K562 (cell line): Measurements from ENCODE around the gene NPAP1. TPM values are rescaled to one million over a fixed set of nuclear protein-coding genes. Genes with fewer than 3 reads are reported as not detected.
"Not testable (repeated sequence)": the region's sequence is repeated elsewhere in the genome, so short reads cannot be mapped to it uniquely, and the experiment has no call there.

Source experiments
- ATAC-seq: fragments of 200-7000 bp; cut with Tn5 transposase; 3 replicates; pipeline ENCODE4 v1.9.1; 2020; ENCODE audit warnings: moderate library complexity
- BruUV-seq: library from RNA; stranded (reverse); fragments of 400-500 nt; replicated peaks from 2 replicates; lab custom pipeline; 2021; lab: Mats Ljungman, UMichigan
- CTCF ChIA-PET: fragments of 300-600 bp; formaldehyde crosslinking; extraction: SDS; loops from one replicate; lab custom pipeline; 2021; ENCODE audit warnings: low intra/inter-chr PET ratio; lab: Yijun Ruan, JAX
- POLR2A ChIA-PET: fragments of 300-600, 350-650 bp; sonication (Branson Sonifier 250); formaldehyde crosslinking; extraction: SDS; loops from one replicate; lab custom pipeline; 2021; ENCODE audit warnings: antibody characterized with exemption, inconsistent platforms; lab: Yijun Ruan, JAX
- DNase-seq, 4 experiments: peaks; one replicate each; pipeline versions ENCODE4 v3.0.0 to v3.0.0-alpha.2; 2011 to 2018; ENCODE audit warnings: low spot score in 3 of 4, mixed read lengths in 3 of 4; ENCODE audit errors: extremely low read depth in 1 of 4
- FAIRE-seq: peaks from 2 replicates; lab custom pipeline; 2011; peaks lifted over from hg19 to GRCh38; lab: Jason Lieb, UNC
- H2AFZ ChIP-seq: 2 replicates; pipeline ENCODE4 v1.6.0; 2011; ENCODE audit warnings: low read depth, low read length, control low read depth, inconsistent platforms
- H3K27ac ChIP-seq: fragments of 200-600 bp; 3 replicates; pipeline ENCODE4 v1.8.0; 2011; ENCODE audit warnings: low read depth, mild to moderate bottlenecking, control low read depth, inconsistent platforms, low read length, moderate library complexity, mixed read lengths; ENCODE audit errors: extremely low read depth
- H3K27me3 ChIP-seq, 2 experiments: fragments of 300-600 bp in 1 of 2; 2 replicates in 1 of 2; 3 replicates in 1 of 2; pipeline versions ENCODE4 v1.6.0 to v1.8.0; 2011; ENCODE audit warnings: inconsistent platforms in 2 of 2, low read length in 2 of 2, mild to moderate bottlenecking in 1 of 2, mixed read lengths in 1 of 2, moderate library complexity in 1 of 2; ENCODE audit not compliant: control insufficient read depth in 2 of 2, insufficient read depth in 2 of 2
- H3K36me3 ChIP-seq: fragments of 300-600 bp; 3 replicates; pipeline ENCODE4 v1.8.0; 2011; ENCODE audit warnings: mild to moderate bottlenecking, low read length, inconsistent platforms; ENCODE audit not compliant: control insufficient read depth, insufficient read depth
- H3K4me1 ChIP-seq, 2 experiments: fragments of 200-600 bp in 1 of 2; replicated peaks in 1 of 2; 2 replicates in 1 of 2; 3 replicates in 1 of 2; pipeline versions ENCODE4 v1.5.1 to v1.8.0; 2011; ENCODE audit warnings: inconsistent platforms in 2 of 2, low read length in 2 of 2, mild to moderate bottlenecking in 1 of 2, mixed read lengths in 1 of 2, moderate library complexity in 1 of 2; ENCODE audit not compliant: control insufficient read depth in 2 of 2, insufficient read depth in 2 of 2
- H3K4me2 ChIP-seq: 2 replicates; pipeline ENCODE4 v1.6.1; 2011; ENCODE audit warnings: low read length, control low read depth, inconsistent platforms, mixed read lengths; ENCODE audit not compliant: insufficient read depth
- H3K4me3 ChIP-seq: fragments of 200-600 bp; sonication (generic), shearing (Covaris generic); 2 replicates; pipeline ENCODE4 v1.5.1; 2016; ENCODE audit warnings: control low read depth, inconsistent platforms
- H3K79me2 ChIP-seq: fragments of 200-600 bp; 3 replicates; pipeline ENCODE4 v1.8.0; 2011; ENCODE audit warnings: low read length, inconsistent platforms; ENCODE audit not compliant: control insufficient read depth, insufficient read depth
- H3K9ac ChIP-seq, 2 experiments: 2 replicates each; pipeline versions ENCODE4 v1.6.0 to v1.6.1; 2011; ENCODE audit warnings: low read depth in 2 of 2, low read length in 2 of 2, control low read depth in 1 of 2, inconsistent platforms in 1 of 2, mild to moderate bottlenecking in 1 of 2, mixed read lengths in 1 of 2; ENCODE audit not compliant: insufficient read depth in 1 of 2
- H3K9me1 ChIP-seq: one replicate; pipeline ENCODE4 v1.6.0; 2011; ENCODE audit warnings: inconsistent platforms, mild to moderate bottlenecking, low read length, moderate library complexity; ENCODE audit not compliant: control insufficient read depth, insufficient read depth
- H3K9me3 ChIP-seq: replicated peaks from 2 replicates; pipeline ENCODE4 v1.5.1; 2011; ENCODE audit warnings: low read depth, low read length, inconsistent platforms; ENCODE audit not compliant: control insufficient read depth, insufficient read depth
- H4K20me1 ChIP-seq: replicated peaks from 2 replicates; pipeline ENCODE4 v1.6.1; 2011; ENCODE audit warnings: low read length, inconsistent platforms, mixed read lengths; ENCODE audit not compliant: control insufficient read depth, insufficient read depth
- CCNT2 ChIP-seq: IDR thresholded peaks from 2 replicates; pipeline ENCODE4 v1.6.1; 2011; ENCODE audit warnings: borderline replicate concordance, low read depth, mild to moderate bottlenecking, moderate library complexity, mixed read lengths, low read length; ENCODE audit not compliant: insufficient read length; ENCODE audit errors: extremely low read depth
- DIDO1 ChIP-seq: fragments of 450-650 bp; IDR thresholded peaks from 2 replicates; pipeline ENCODE4 v1.6.1; 2016; ENCODE audit warnings: low read depth, missing biosample characterization, missing genetic modification characterization
- MCM5 ChIP-seq: fragments of 450-650 bp; IDR thresholded peaks from 2 replicates; pipeline ENCODE4 v1.6.1; 2016; ENCODE audit warnings: low read depth
- MEF2A ChIP-seq: IDR thresholded peaks from 2 replicates; pipeline ENCODE4 v1.6.1; 2011; ENCODE audit warnings: low read depth, mild to moderate bottlenecking, low read length, moderate library complexity; ENCODE audit not compliant: control insufficient read depth
- POLR2AphosphoS5 ChIP-seq: IDR thresholded peaks from 2 replicates; pipeline ENCODE4 v1.6.1; 2011; ENCODE audit warnings: mild to moderate bottlenecking, low read depth, low read length, moderate library complexity; ENCODE audit not compliant: control insufficient read depth, insufficient read depth
- POLR3A ChIP-seq: IDR thresholded peaks from 2 replicates; pipeline ENCODE4 v1.6.1; 2011; ENCODE audit warnings: borderline replicate concordance, mild to moderate bottlenecking, moderate library complexity; ENCODE audit not compliant: insufficient read length, insufficient read depth; ENCODE audit errors: extremely low read depth
- POU5F1 ChIP-seq: fragments of 150-350 bp; IDR thresholded peaks from 2 replicates; pipeline ENCODE4 v1.6.1; 2014; ENCODE audit warnings: borderline replicate concordance, low read length, low read depth, mild to moderate bottlenecking; ENCODE audit not compliant: partially characterized antibody
- RFX5 ChIP-seq: IDR thresholded peaks from 2 replicates; pipeline ENCODE4 v1.6.1; 2011; ENCODE audit warnings: low read depth, mild to moderate bottlenecking, improper control_type of control experiment, low read length
- SMARCA5 ChIP-seq: fragments of 450-650 bp; IDR thresholded peaks from 2 replicates; pipeline ENCODE4 v1.6.1; 2016
- TBL1XR1 ChIP-seq, 2 experiments: IDR thresholded peaks; 2 replicates each; pipeline ENCODE4 v1.6.1; 2012; ENCODE audit warnings: improper control_type of control experiment in 2 of 2, low read length in 2 of 2, mild to moderate bottlenecking in 1 of 2
- U2AF2 ChIP-seq: fragments of 200-400 bp; formaldehyde crosslinking; optimal IDR thresholded peaks from 2 replicates; pipeline ENCODE3; 2017; ENCODE audit warnings: low read depth, mild to moderate bottlenecking, low read length
- ZNF785 ChIP-seq: fragments of 250-450 bp; sonication (Bioruptor Pico); IDR thresholded peaks from 2 replicates; pipeline ENCODE4 v1.4.0; 2020; ENCODE audit warnings: mild to moderate bottlenecking
- WGBS: fragments of 100-300 bp; shearing (Covaris generic); methylation state at CpG from one replicate; pipeline ENCODE4 v1.1.6; 2016; ENCODE audit warnings: low coverage, mixed read lengths; ENCODE audit not compliant: insufficient coverage; ENCODE audit errors: missing lambda C conversion rate; 5-methylcytosine and 5-hydroxymethylcytosine counted together
- in situ Hi-C: fragments of 300-500 bp; cut with MboI; formaldehyde crosslinking; loops from 4 replicates; pipeline ENCODE4 v1.15.0; 2018; ENCODE audit warnings: inconsistent platforms, mixed read lengths
- intact Hi-C: fragments of 100-400 bp; cut with micrococcal nuclease; formaldehyde crosslinking; loops from 2 replicates; pipeline ENCODE4 v1.14.2; 2022
- polyA plus RNA-seq, 8 experiments: library from polyadenylated mRNA; depleted of rRNA in 4 of 8; stranded (reverse) in 5 of 8; unstranded in 3 of 8; fragments of >200 nt; fragmentation: Nextera tagmentation in 2 of 8; fragmentation: Illumina TruSeq in 1 of 8; extraction: Ambion mirVana in 2 of 8; extraction: Trizol in 1 of 8; gene quantifications; 2 replicates each; pipeline versions ENCODE4 v1.2.1 to v1.2.3, GENCODE V29; 2011 to 2014; ENCODE audit warnings: inconsistent platforms in 1 of 8, missing spikeins in 1 of 8
- total RNA-seq, 7 experiments: library from RNA; depleted of rRNA in 6 of 7; stranded (reverse); fragments of >200 nt in 6 of 7; fragmentation: Illumina TruSeq in 2 of 7; extraction: Trizol in 2 of 7; gene quantifications; 2 replicates each; pipeline versions ENCODE4 v1.2.1 to v1.2.3, GENCODE V29; 2011 to 2021; ENCODE audit warnings: low replicate concordance in 1 of 7
- TF ChIP-seq, protein P1 (sequence below): fragments of 450-650 bp; IDR thresholded peaks from 2 replicates; pipeline ENCODE4 v1.6.1; 2016; ENCODE audit warnings: mild to moderate bottlenecking
- TF ChIP-seq, protein P2 (sequence below): fragments of 250-450 bp; sonication (Bioruptor Pico); IDR thresholded peaks from 2 replicates; pipeline ENCODE4 v1.5.1; 2021; ENCODE audit warnings: mild to moderate bottlenecking

Gene NPAP1
- total and polyA plus RNA-seq, 9 of the 15 experiments (the other 6 are each of a cell fraction or from before 2014, with no cell fraction given) = 0.03 TPM; not detected in 8

DNA sequence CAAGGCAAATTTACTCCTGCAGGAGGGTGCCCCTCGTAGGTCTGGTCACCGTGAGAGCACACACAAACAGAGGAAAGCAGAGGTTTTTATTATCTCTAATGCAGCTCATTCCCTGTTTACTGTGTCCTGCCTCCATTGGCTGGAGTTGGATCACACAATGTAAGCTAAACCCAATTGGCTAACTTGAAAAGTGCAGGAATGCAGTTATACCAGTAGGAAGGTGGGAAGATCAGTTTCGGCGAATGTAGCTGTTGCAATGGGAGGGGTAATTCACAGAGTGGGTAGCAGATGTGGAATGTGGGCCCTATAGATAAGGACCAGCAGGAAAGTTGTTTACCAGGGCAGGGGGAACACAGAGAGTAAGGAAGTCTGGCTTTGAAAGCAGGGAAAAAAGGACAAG lies 42.5 kb upstream of the NPAP1 start:
- WGBS = 0% methylated on average over 4 of the region's 4 CpGs
- no peak for ATAC-seq
- Histone ChIP-seq H3K9ac (no peak overlapping the region), H3K27ac (no peak overlapping the region), H3K4me1 (no peaks in the 10 kb centered on the region), H3K27me3 (no peaks in the 10 kb centered on the region), H3K4me3 (no peak overlapping the region), H3K36me3 (no peaks in the 10 kb centered on the region), H3K4me2 (no peak overlapping the region), H3K9me3 (no peaks in the 10 kb centered on the region), H2AFZ (no peak overlapping the region), H4K20me1 (no peaks in the 10 kb centered on the region), H3K9me1 (no peaks in the 10 kb centered on the region), H3K79me2 (no peaks in the 10 kb centered on the region)
- DNase-seq = no peak
- BruUV-seq = no TSS peak
- no peak for FAIRE-seq
- TF ChIP-seq CCNT2 (no peak), ZNF785 (CRISPR knock-in tag) (no peak), TBL1XR1 (IDR thresholded peaks at IDR 0.05; ENCODE audit: low read length in 2 of 2) (no peak), POLR2AphosphoS5 (no peak), MCM5 (no peak), MEF2A (no peak), DIDO1 (no peak), SMARCA5 (no peak), RFX5 (no peak), U2AF2 (no peak), POU5F1 (no peak), POLR3A (no peak)
- TF ChIP-seq, protein P1, sequence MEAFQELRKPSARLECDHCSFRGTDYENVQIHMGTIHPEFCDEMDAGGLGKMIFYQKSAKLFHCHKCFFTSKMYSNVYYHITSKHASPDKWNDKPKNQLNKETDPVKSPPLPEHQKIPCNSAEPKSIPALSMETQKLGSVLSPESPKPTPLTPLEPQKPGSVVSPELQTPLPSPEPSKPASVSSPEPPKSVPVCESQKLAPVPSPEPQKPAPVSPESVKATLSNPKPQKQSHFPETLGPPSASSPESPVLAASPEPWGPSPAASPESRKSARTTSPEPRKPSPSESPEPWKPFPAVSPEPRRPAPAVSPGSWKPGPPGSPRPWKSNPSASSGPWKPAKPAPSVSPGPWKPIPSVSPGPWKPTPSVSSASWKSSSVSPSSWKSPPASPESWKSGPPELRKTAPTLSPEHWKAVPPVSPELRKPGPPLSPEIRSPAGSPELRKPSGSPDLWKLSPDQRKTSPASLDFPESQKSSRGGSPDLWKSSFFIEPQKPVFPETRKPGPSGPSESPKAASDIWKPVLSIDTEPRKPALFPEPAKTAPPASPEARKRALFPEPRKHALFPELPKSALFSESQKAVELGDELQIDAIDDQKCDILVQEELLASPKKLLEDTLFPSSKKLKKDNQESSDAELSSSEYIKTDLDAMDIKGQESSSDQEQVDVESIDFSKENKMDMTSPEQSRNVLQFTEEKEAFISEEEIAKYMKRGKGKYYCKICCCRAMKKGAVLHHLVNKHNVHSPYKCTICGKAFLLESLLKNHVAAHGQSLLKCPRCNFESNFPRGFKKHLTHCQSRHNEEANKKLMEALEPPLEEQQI = no peak
- TF ChIP-seq, protein P2, sequence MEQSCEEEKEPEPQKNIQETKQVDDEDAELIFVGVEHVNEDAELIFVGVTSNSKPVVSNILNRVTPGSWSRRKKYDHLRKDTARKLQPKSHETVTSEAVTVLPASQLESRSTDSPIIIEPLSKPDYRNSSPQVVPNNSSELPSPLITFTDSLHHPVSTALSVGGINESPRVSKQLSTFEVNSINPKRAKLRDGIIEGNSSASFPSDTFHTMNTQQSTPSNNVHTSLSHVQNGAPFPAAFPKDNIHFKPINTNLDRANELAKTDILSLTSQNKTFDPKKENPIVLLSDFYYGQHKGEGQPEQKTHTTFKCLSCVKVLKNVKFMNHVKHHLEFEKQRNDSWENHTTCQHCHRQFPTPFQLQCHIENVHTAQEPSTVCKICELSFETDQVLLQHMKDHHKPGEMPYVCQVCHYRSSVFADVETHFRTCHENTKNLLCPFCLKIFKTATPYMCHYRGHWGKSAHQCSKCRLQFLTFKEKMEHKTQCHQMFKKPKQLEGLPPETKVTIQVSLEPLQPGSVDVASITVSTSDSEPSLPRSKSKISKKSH = no peak
- CTCF ChIA-PET = no interaction called here
- intact Hi-C loops = no loop called here
- in situ Hi-C loops = no loop called here
- POLR2A ChIA-PET = no interaction called here

DNA sequence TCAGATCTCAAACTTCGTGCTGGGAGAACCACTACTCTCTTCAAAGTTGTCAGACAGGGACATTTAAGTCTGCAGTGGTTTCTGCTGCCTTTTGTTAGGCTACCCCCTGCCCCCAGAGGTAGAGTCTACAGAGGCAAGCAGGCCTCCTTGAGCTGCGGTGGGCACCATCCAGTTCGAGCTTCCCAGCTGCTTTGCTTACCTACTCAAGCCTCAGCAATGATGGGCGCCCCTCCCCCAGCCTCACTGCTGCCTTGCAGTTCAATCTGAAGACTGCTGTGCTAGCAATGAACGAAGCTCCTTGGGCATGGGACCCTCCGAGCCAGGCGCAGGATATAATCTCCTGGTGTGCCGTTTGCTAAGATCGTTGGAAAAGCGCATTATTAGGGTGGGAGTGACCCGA lies 36.2 kb upstream of the NPAP1 start:
- POLR2A ChIA-PET, BruUV-seq, H3K27ac ChIP-seq, in situ Hi-C loops, FAIRE-seq, H3K79me2 ChIP-seq, H4K20me1 ChIP-seq, H3K36me3 ChIP-seq, H3K9me3 ChIP-seq, H2AFZ ChIP-seq, H3K4me2 ChIP-seq, ATAC-seq, H3K9me1 ChIP-seq, DNase-seq, H3K4me3 ChIP-seq, CTCF ChIA-PET, H3K9ac ChIP-seq, intact Hi-C loops, H3K27me3 ChIP-seq, H3K4me1 ChIP-seq: not testable (repeated sequence)
- 3% methylated on average over 10 of the region's 11 CpGs for WGBS
